Smooth muscle cell (in vitro differentiated cells): ENCODE measurements around the gene SMS. TPM values are rescaled to one million over a fixed set of nuclear protein-coding genes. Genes with fewer than 3 reads are reported as not detected.
A peak's percentile ranks its signal among the peaks of the same experiment; 100 is the strongest.

Experiments
- DNase-seq: peaks from one replicate; lab custom pipeline; 2025; ENCODE audit not compliant: unreplicated experiment; lab: John Stamatoyannopoulos, UW
- H2AFZ ChIP-seq: fragments of 200-600 bp; sonication (generic); 2 replicates; pipeline ENCODE4 v1.6.0; 2016; ENCODE audit warnings: antibody characterized with exemption, low read depth, mild to moderate bottlenecking
- H3F3A ChIP-seq: fragments of 200-600 bp; sonication (generic); 2 replicates; pipeline ENCODE4 v1.6.0; 2017; ENCODE audit warnings: antibody characterized with exemption, low read depth
- H3K27ac ChIP-seq: fragments of 200-600 bp; sonication (generic); 2 replicates; pipeline ENCODE4 v1.5.1; 2016; ENCODE audit warnings: low read depth, mild to moderate bottlenecking
- H3K27me3 ChIP-seq: fragments of 200-600 bp; sonication (generic); 2 replicates; pipeline ENCODE4 v1.6.1; 2016; ENCODE audit warnings: low read depth, mild to moderate bottlenecking
- H3K36me3 ChIP-seq: fragments of 200-600 bp; sonication (generic); 2 replicates; pipeline ENCODE4 v1.5.1; 2016; ENCODE audit warnings: low read depth
- H3K4me1 ChIP-seq: fragments of 200-600 bp; sonication (generic); 2 replicates; pipeline ENCODE4 v1.5.1; 2016; ENCODE audit warnings: low read depth
- H3K4me2 ChIP-seq: fragments of 200-600 bp; sonication (generic); 2 replicates; pipeline ENCODE4 v1.6.0; 2016; ENCODE audit warnings: mild to moderate bottlenecking
- H3K4me3 ChIP-seq: fragments of 200-600 bp; sonication (generic); 2 replicates; pipeline ENCODE4 v1.5.1; 2016; ENCODE audit warnings: mild to moderate bottlenecking
- H3K79me2 ChIP-seq: fragments of 200-600 bp; sonication (generic); 2 replicates; pipeline ENCODE4 v1.6.0; 2016; ENCODE audit warnings: low read depth, mild to moderate bottlenecking
- H3K9ac ChIP-seq: fragments of 200-600 bp; sonication (generic); 2 replicates; pipeline ENCODE4 v1.6.0; 2016; ENCODE audit warnings: low read depth
- H3K9me3 ChIP-seq: fragments of 200-600 bp; sonication (generic); replicated peaks from 2 replicates; pipeline ENCODE4 v1.5.1; 2016; ENCODE audit warnings: low read depth
- H4K20me1 ChIP-seq: fragments of 200-600 bp; sonication (generic); 2 replicates; pipeline ENCODE4 v1.6.0; 2016; ENCODE audit warnings: low read depth
- WGBS: methylation state at CpG from one replicate; pipeline ENCODE4 v1.1.7; 2016; ENCODE audit warnings: low lambda C conversion rate; 5-methylcytosine and 5-hydroxymethylcytosine counted together
- polyA plus RNA-seq: library from polyadenylated mRNA; unstranded; fragments of >200 nt; fragmentation: Nextera tagmentation; extraction: Ambion mirVana; gene quantifications from 2 replicates; pipeline ENCODE4 v1.2.1, GENCODE V29; 2016
- total RNA-seq: library from RNA; depleted of rRNA; stranded (reverse); fragments of >200 nt; gene quantifications from 2 replicates; pipeline ENCODE4 v1.2.3, GENCODE V29; 2014
- TF ChIP-seq, protein P1 (sequence below): fragments of 200-600 bp; sonication (generic); IDR thresholded peaks from 2 replicates; pipeline ENCODE4 v1.5.1; 2017; ENCODE audit warnings: borderline replicate concordance, mild to moderate bottlenecking, antibody characterized with exemption; ENCODE audit not compliant: insufficient read depth, poor library complexity, severe bottlenecking

The SMS gene
- total and polyA plus RNA-seq, 2 experiments from 2014 or later = 37.2 to 46.7 TPM

- Histone ChIP-seq H3K79me2 (no peaks in the 10 kb centered on the region), H3K27ac (no peak overlapping the region), H3K36me3 (no peaks in the 10 kb centered on the region), H3K9me3 (no peaks in the 10 kb centered on the region), H3K4me1 (no peaks in the 10 kb centered on the region), H3K9ac (no peak overlapping the region), H3K27me3 (no peaks in the 10 kb centered on the region), H2AFZ (no peak overlapping the region), H4K20me1 (no peaks in the 10 kb centered on the region), H3K4me3 (no peak overlapping the region), H3K4me2 (no peak overlapping the region), H3F3A (no peaks in the 10 kb centered on the region)
- TF ChIP-seq, protein P1, sequence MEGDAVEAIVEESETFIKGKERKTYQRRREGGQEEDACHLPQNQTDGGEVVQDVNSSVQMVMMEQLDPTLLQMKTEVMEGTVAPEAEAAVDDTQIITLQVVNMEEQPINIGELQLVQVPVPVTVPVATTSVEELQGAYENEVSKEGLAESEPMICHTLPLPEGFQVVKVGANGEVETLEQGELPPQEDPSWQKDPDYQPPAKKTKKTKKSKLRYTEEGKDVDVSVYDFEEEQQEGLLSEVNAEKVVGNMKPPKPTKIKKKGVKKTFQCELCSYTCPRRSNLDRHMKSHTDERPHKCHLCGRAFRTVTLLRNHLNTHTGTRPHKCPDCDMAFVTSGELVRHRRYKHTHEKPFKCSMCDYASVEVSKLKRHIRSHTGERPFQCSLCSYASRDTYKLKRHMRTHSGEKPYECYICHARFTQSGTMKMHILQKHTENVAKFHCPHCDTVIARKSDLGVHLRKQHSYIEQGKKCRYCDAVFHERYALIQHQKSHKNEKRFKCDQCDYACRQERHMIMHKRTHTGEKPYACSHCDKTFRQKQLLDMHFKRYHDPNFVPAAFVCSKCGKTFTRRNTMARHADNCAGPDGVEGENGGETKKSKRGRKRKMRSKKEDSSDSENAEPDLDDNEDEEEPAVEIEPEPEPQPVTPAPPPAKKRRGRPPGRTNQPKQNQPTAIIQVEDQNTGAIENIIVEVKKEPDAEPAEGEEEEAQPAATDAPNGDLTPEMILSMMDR = peak; percentile 81
- WGBS = 32% methylated on average over 3 of the region's 3 CpGs
- peak; percentile 1 for DNase-seq
These were observed 44.8 kb downstream of the SMS start for GRCh38 chrX:21985332-21985777.

- no peak overlapping the region for H3K27ac ChIP-seq
- no peaks in the 10 kb centered on the region for H3K9me3 ChIP-seq
- H3F3A ChIP-seq = no peaks in the 10 kb centered on the region
- no peak overlapping the region for H3K4me2 ChIP-seq
- H3K27me3 ChIP-seq = no peaks in the 10 kb centered on the region
- no peak overlapping the region for H2AFZ ChIP-seq
- H3K9ac ChIP-seq = no peak overlapping the region
- H4K20me1 ChIP-seq = no peaks in the 10 kb centered on the region
- DNase-seq = no peak
- TF ChIP-seq, protein P1 = no peak
- no peaks in the 10 kb centered on the region for H3K79me2 ChIP-seq
- 71% methylated on average over 1 of the region's 1 CpG for WGBS
- H3K36me3 ChIP-seq = no peaks in the 10 kb centered on the region
- no peaks in the 10 kb centered on the region for H3K4me1 ChIP-seq
- no peak overlapping the region for H3K4me3 ChIP-seq
These were observed 46.1 kb downstream of the SMS start for GRCh38 chrX:21986596-21986995.

DNA sequence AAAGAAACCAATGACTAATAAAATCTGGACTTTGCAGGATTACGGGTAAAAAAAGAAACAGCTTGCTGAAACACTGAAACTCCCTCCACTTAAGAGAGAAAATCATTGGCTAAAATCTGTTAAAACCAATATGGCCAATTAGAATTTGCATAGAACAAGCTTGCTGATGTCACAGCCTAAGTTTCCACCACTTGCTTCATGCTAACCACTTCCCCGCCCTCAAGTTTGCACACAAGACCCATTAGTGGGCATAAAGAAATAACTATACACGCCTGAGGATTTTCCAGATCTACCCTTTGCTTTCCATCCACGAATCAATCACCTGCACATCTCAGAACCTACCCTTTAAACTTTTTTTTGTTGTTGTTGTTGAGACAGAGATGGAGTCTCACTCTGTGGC lies 48.9 kb downstream of the SMS start:
- no peaks in the 10 kb centered on the region for H3K9me3 ChIP-seq
- H3F3A ChIP-seq = no peaks in the 10 kb centered on the region
- no peaks in the 10 kb centered on the region for H4K20me1 ChIP-seq
- H3K4me3 ChIP-seq = no peak overlapping the region
- no peak overlapping the region for H2AFZ ChIP-seq
- no peaks in the 10 kb centered on the region for H3K4me1 ChIP-seq
- H3K79me2 ChIP-seq = no peaks in the 10 kb centered on the region
- no peak for DNase-seq
- 79% methylated on average over 4 of the region's 4 CpGs for WGBS
- TF ChIP-seq, protein P1 = no peak
- H3K9ac ChIP-seq = no peak overlapping the region
- H3K36me3 ChIP-seq = no peaks in the 10 kb centered on the region
- no peak overlapping the region for H3K4me2 ChIP-seq
- H3K27ac ChIP-seq = no peak overlapping the region
- H3K27me3 ChIP-seq = no peaks in the 10 kb centered on the region

DNA sequence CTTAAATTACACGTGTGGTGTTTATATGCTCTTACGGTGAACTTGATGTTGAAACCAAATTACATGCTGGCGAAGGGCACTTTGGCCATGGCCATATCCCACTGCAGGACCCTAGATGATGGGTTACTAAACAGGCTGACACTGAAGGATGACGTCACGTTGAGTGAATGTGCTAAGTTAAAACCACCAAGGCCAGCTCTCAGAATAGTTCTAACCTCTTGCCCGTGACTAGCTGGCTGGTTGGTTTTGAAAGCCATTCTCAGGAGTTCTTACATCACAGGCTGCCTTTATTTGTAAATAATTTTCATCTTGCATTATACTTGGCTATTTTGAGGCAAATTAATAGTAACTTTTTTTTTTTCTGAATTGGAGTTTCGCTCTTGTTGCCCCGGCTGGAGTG lies 50.3 kb downstream of the SMS start:
- H2AFZ ChIP-seq = no peak overlapping the region
- no peak overlapping the region for H3K4me3 ChIP-seq
- H3K4me2 ChIP-seq = no peak overlapping the region
- H3K27ac ChIP-seq = no peak overlapping the region
- no peaks in the 10 kb centered on the region for H3K9me3 ChIP-seq
- H3K79me2 ChIP-seq = no peaks in the 10 kb centered on the region
- no peaks in the 10 kb centered on the region for H4K20me1 ChIP-seq
- WGBS = 86% methylated on average over 8 of the region's 8 CpGs
- no peak for DNase-seq
- no peaks in the 10 kb centered on the region for H3K36me3 ChIP-seq
- H3K27me3 ChIP-seq = no peaks in the 10 kb centered on the region
- TF ChIP-seq, protein P1 = no peak
- no peaks in the 10 kb centered on the region for H3K4me1 ChIP-seq
- no peaks in the 10 kb centered on the region for H3F3A ChIP-seq
- H3K9ac ChIP-seq = no peak overlapping the region
